Natural killer cell (primary cell): ENCODE results near the gene ELMO3. TPM values are rescaled to one million over a fixed set of nuclear protein-coding genes. Genes with fewer than 3 reads are reported as not detected.

ENCODE experiments used
- ATAC-seq, 3 donors: fragments of 150-1000 bp in 2 of 3; fragments of 200-7000 bp in 1 of 3; cut with Tn5 transposase; 1 replicate in 1 of 3; 2 replicates in 2 of 3; pipeline ENCODE4 v1.10.0; 2021; ENCODE audit warnings: mild to moderate bottlenecking in 2 of 3, moderate library complexity in 2 of 3
- DNase-seq, 2 donors: peaks; one replicate each; pipeline versions ENCODE4 v3.0.0 to v3.0.0-alpha.2; 2013 to 2021; ENCODE audit warnings: mixed read lengths in 1 of 2
- H3K27ac ChIP-seq: one replicate; pipeline ENCODE4 v1.5.1; 2013; ENCODE audit warnings: mild to moderate bottlenecking, low read length
- H3K27me3 ChIP-seq: one replicate; pipeline ENCODE4 v1.6.1; 2013; ENCODE audit warnings: low read length; ENCODE audit not compliant: control insufficient read depth, insufficient read depth
- H3K36me3 ChIP-seq: one replicate; pipeline ENCODE4 v1.6.1; 2013; ENCODE audit warnings: low read length; ENCODE audit not compliant: control insufficient read depth, insufficient read depth
- H3K4me1 ChIP-seq: one replicate; pipeline ENCODE4 v1.6.1; 2013; ENCODE audit warnings: low read length; ENCODE audit not compliant: control insufficient read depth, insufficient read depth
- H3K4me3 ChIP-seq: one replicate; pipeline ENCODE4 v1.5.1; 2013; ENCODE audit warnings: low read length
- H3K9me3 ChIP-seq: one replicate; pipeline ENCODE4 v1.6.1; 2013; ENCODE audit warnings: low read length; ENCODE audit not compliant: control insufficient read depth, insufficient read depth
- H3K27ac Mint-ChIP-seq, 2 donors: one replicate each; pipeline ENCODE4 v1.8.0; 2022; ENCODE audit warnings: mild to moderate bottlenecking in 2 of 2, mixed read lengths in 2 of 2, moderate library complexity in 1 of 2
- H3K27me3 Mint-ChIP-seq, 2 donors: one replicate each; pipeline ENCODE4 v1.8.0; 2022; ENCODE audit warnings: low read depth in 2 of 2, mixed read lengths in 2 of 2
- H3K36me3 Mint-ChIP-seq: one replicate; pipeline ENCODE4 v1.8.0; 2022; ENCODE audit warnings: mixed read lengths
- H3K4me1 Mint-ChIP-seq, 2 donors: one replicate each; pipeline ENCODE4 v1.8.0; 2022; ENCODE audit warnings: mixed read lengths in 2 of 2
- H3K4me3 Mint-ChIP-seq: one replicate; pipeline ENCODE4 v1.8.0; 2022; ENCODE audit warnings: mild to moderate bottlenecking, moderate library complexity, mixed read lengths
- H3K9me3 Mint-ChIP-seq, 2 donors: one replicate each; pipeline ENCODE4 v1.8.0; 2022; ENCODE audit warnings: mixed read lengths in 2 of 2
- CTCF ChIP-seq: fragments of 200-600 bp; IDR thresholded peaks from one replicate; pipeline ENCODE4 v1.8.0; 2022; ENCODE audit warnings: antibody characterized with exemption
- WGBS: methylation state at CpG from one replicate; pipeline ENCODE4 v1.1.7; 2013; ENCODE audit warnings: missing lambda C conversion rate; ENCODE audit not compliant: insufficient coverage; 5-methylcytosine and 5-hydroxymethylcytosine counted together
- intact Hi-C: fragments of 100-400 bp; cut with micrococcal nuclease; formaldehyde crosslinking; loops from one replicate; pipeline ENCODE4 v1.14.2; 2022
- total RNA-seq, 4 donors: library from RNA; stranded (reverse); fragments of 120-200 nt in 1 of 4; gene quantifications; one replicate each; pipeline versions ENCODE4 v1.2.3 to v1.2.4, GENCODE V29; 2013 to 2022

ELMO3 gene
- total RNA-seq, 3 donors from 2014 or later (not counting 1 experiment from before 2014, with no cell fraction given), result 1.9 to 3.3 (median 2.3) TPM

GRCh38 chr16:67155295-67156142 is 43.4 kb upstream of the ELMO3 start:
- Histone ChIP-seq H3K4me3 (no peak overlapping the region), H3K4me1 (peaks cover 55% of the 10 kb centered on the region), H3K27me3 (peaks cover 7% of the 10 kb centered on the region), H3K9me3 (no peaks in the 10 kb centered on the region), H3K27ac (no peak overlapping the region), H3K36me3 (no peaks in the 10 kb centered on the region)
- Mint-ChIP-seq H3K9me3 (no peaks in the 10 kb centered on the region), H3K27ac (no peak overlapping the region), H3K4me3 (peak overlapping the region; percentile 40), H3K27me3 (peaks cover 7 to 16% of the 10 kb centered on the region in 2 donors), H3K36me3 (no peaks in the 10 kb centered on the region), H3K4me1 (peaks cover 18 to 54% of the 10 kb centered on the region in 2 donors)
- peak; percentile 98 for TF ChIP-seq CTCF
- DNase-seq (peak; percentile 79 to 94), ATAC-seq (peak; percentile 59 to 75 (median 61))
- intact Hi-C loops, result loop anchor here (1.0 to 5.0 kb wide), 3 partner anchors 43 to 178 kb away; no protein-coding TSS in a partner anchor
- WGBS, result 19% methylated on average over 74 of the region's 74 CpGs

- no peaks in the 10 kb centered on the region for H3K9me3 ChIP-seq
- H3K27me3 Mint-ChIP-seq, result peaks cover 7 to 16% of the 10 kb centered on the region in 2 donors
- no peak overlapping the region for H3K4me3 ChIP-seq
- WGBS, result 89% methylated on average over 15 of the region's 15 CpGs
- H3K36me3 ChIP-seq, result no peaks in the 10 kb centered on the region
- DNase-seq (no peak), ATAC-seq (no peak)
- no peak for TF ChIP-seq CTCF
- H3K27ac ChIP-seq, result no peak overlapping the region
- H3K4me3 Mint-ChIP-seq, result no peak overlapping the region
- intact Hi-C loops, result loop anchor here (5.0 kb wide), 1 partner anchor 44 kb away; no protein-coding TSS in a partner anchor
- H3K4me1 ChIP-seq, result peaks cover 56% of the 10 kb centered on the region
- H3K4me1 Mint-ChIP-seq, result peaks cover 25 to 55% of the 10 kb centered on the region in 2 donors
- H3K36me3 Mint-ChIP-seq, result no peaks in the 10 kb centered on the region
- no peaks in the 10 kb centered on the region for H3K9me3 Mint-ChIP-seq
- H3K27ac Mint-ChIP-seq, result no peak overlapping the region
- H3K27me3 ChIP-seq, result peaks cover 3% of the 10 kb centered on the region
Measured at GRCh38 chr16:67156143-67156844, 42.6 kb upstream of the ELMO3 start.

GRCh38 chr16:67157106-67157748 is 41.7 kb upstream of the ELMO3 start:
- intact Hi-C loops, result loop anchor here (5.0 kb wide), 1 partner anchor 45 kb away; no protein-coding TSS in a partner anchor
- Histone ChIP-seq H3K9me3 (no peaks in the 10 kb centered on the region), H3K27ac (peak overlapping the region; percentile 88), H3K4me3 (no peak overlapping the region), H3K36me3 (no peaks in the 10 kb centered on the region), H3K4me1 (peaks cover 62% of the 10 kb centered on the region), H3K27me3 (peaks cover 10% of the 10 kb centered on the region)
- TF ChIP-seq CTCF, result no peak
- H3K36me3 Mint-ChIP-seq, result no peaks in the 10 kb centered on the region
- no peak for DNase-seq
- H3K9me3 Mint-ChIP-seq, result no peaks in the 10 kb centered on the region
- H3K27ac Mint-ChIP-seq, result peak overlapping the region; percentile 80 to 85
- ATAC-seq, result no peak
- peaks cover 25 to 52% of the 10 kb centered on the region in 2 donors for H3K4me1 Mint-ChIP-seq
- 90% methylated on average over 7 of the region's 7 CpGs for WGBS
- peak overlapping the region; percentile 88 for H3K4me3 Mint-ChIP-seq
- H3K27me3 Mint-ChIP-seq, result peaks cover 7 to 19% of the 10 kb centered on the region in 2 donors
